Measurements from ENCODE around the gene SKA3.
"Not testable (repeated sequence)": the region's sequence is repeated elsewhere in the genome, so short reads cannot be mapped to it uniquely, and the experiment has no call there.

DNA sequence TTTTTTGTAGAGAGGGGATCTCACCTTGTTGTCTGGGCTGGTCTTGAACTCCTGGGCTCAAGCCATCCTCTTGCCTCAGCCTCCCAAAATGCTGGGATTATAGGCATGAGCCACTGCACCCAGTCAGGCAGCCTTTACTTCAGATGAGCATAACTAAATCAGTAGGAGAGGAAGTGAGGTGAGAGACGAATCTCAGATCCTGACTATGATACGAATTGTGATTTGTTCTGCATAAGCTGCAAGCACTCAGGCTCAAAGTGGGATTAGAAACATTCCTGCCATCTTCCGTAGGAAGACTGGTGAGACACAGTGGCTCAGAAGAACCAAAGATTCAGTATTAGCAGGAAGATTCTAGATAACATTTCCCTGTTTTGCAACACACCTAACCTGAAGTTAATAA, 43.4 kb upstream of the SKA3 start:
- not testable (repeated sequence) for TF ChIP-seq STAT6 (CRISPR knock-in tag; conservative IDR thresholded peaks at IDR 0.05; ENCODE audit: low read depth); OVOL2 (CRISPR knock-in tag; IDR thresholded peaks at IDR 0.05; ENCODE audit: borderline replicate concordance); SMAD4 (CRISPR knock-in tag; IDR thresholded peaks at IDR 0.05); ZNF512 (CRISPR knock-in tag; IDR thresholded peaks at IDR 0.05; ENCODE audit: borderline replicate concordance)

Measured in WTC11 (cell line).